ENCODE data around the gene SAG.

SAG gene

DNA sequence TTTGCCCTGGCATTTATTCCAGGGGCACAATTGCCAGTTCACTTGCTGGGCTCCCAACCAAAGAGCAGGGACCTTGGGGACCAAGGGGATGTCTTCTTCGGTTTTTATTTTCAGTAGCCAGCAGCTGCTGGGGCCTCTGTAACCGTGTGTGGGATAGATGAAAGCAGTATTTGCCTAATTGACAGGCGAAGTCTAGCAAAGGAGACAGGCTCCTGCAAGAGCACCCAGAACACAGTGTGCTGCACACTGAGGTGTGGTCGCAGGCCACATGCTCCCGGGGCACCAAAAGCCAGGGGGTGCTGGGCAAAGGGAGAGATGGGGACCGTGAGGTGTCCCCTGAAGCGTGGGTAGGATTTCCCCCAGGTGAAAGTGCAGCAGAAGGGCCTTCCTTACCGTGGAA is 5.3 kb downstream of the SAG start:
- H3K4me3 ChIP-seq (ENCODE audit: low read depth, low read length) = no peak overlapping the region
- H3K27ac ChIP-seq (ENCODE audit: low read depth, low read length) = no peak overlapping the region
- H3K4me1 ChIP-seq (ENCODE audit: control insufficient read depth, insufficient read depth, low read length, unreplicated experiment) = no peaks in the 10 kb centered on the region
- no peak overlapping the region for H2AFZ ChIP-seq (ENCODE audit: low read length, unreplicated experiment)
- no peaks in the 10 kb centered on the region for H3K36me3 ChIP-seq (ENCODE audit: insufficient read depth, low read length)
- peaks cover 18% of the 10 kb centered on the region for H3K27me3 ChIP-seq (ENCODE audit: insufficient read depth, low read length)
- H3K79me2 ChIP-seq (ENCODE audit: control insufficient read depth, insufficient read depth, low read length, unreplicated experiment) = no peaks in the 10 kb centered on the region

DNA sequence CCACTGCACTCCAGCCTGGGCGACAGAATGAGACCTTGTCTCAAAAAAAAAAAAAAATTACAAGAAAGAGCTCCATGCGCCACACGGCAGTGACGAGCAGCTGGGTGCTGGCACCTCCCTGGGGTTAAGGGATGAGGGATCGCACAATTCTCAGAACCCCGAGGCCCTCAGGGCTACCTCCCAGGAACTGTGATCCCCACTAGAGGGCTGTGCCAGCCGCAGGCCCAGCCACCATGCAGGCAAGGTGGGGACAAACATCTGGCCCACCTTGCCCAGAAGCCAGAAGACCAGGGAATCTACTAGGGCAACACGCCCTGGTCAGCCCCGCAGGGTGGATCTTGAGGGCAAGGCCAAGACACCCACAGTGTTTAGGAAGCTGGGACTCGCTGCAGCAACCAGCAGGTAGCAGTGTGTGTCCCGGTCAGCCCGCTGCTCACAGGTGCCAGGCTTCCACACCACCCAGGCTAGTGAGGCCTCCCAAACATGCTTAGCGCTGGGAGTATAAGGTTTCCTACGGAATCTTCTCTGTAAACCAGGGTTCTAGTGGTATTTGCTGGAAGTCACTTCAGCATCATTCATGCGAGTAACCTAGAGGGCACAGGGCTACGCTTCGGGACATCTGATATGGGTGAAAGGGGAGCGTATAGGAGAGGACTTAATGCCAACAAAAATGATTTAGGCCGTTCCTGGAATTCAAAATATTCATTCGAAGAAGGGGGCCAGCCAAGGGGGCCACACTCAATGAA is 6.7 kb downstream of the SAG start:
- Histone ChIP-seq H3K79me2 (ENCODE audit: control insufficient read depth, insufficient read depth, low read length, unreplicated experiment) (no peaks in the 10 kb centered on the region), H3K36me3 (ENCODE audit: insufficient read depth, low read length) (no peaks in the 10 kb centered on the region), H3K27me3 (ENCODE audit: insufficient read depth, low read length) (peaks cover 29% of the 10 kb centered on the region), H3K27ac (ENCODE audit: low read depth, low read length) (no peak overlapping the region), H3K4me3 (ENCODE audit: low read depth, low read length) (no peak overlapping the region), H3K4me1 (ENCODE audit: control insufficient read depth, insufficient read depth, low read length, unreplicated experiment) (no peaks in the 10 kb centered on the region), H2AFZ (ENCODE audit: low read length, unreplicated experiment) (no peak overlapping the region)

DNA sequence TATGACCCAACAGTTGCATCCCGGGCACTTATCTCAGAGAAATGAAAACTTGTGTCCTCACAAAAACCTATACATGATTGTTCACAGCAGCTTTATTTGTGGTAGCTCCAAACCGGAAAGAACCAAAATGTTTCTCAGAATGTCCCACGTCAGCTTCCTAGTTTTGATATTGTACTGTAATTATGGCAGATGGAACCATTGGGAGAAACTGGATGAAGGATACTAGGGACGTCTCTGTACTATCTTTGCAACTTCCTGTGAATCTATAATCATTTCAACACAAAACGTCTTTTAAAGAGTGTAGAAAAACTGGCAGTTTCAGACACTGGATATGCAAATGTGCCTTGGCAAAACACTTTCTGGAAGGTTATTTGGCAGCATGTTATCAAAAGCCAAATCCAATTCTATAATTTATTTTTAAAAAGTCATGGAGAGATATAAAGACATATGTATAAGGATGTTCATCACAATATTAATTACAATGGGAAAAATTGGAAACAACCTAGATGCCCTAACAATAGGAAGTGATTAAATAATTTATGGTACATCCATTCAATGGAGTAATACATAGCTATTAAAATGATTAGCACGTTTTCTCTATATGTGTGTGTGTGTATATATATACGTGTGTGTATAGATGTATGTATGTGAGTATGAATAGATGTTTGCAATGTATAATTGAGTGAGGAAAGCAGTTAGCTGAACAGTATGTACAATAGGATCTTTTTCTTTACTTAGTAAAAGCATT is 9.8 kb downstream of the SAG start:
- Histone ChIP-seq H3K27me3 (ENCODE audit: insufficient read depth, low read length) (peaks cover 47% of the 10 kb centered on the region), H3K27ac (ENCODE audit: low read depth, low read length) (no peak overlapping the region), H2AFZ (ENCODE audit: low read length, unreplicated experiment) (no peak overlapping the region), H3K4me3 (ENCODE audit: low read depth, low read length) (no peak overlapping the region), H3K4me1 (ENCODE audit: control insufficient read depth, insufficient read depth, low read length, unreplicated experiment) (no peaks in the 10 kb centered on the region), H3K79me2 (ENCODE audit: control insufficient read depth, insufficient read depth, low read length, unreplicated experiment) (no peaks in the 10 kb centered on the region), H3K36me3 (ENCODE audit: insufficient read depth, low read length) (no peaks in the 10 kb centered on the region)

- H3K27ac ChIP-seq (ENCODE audit: low read depth, low read length) = no peak overlapping the region
- no peaks in the 10 kb centered on the region for H3K79me2 ChIP-seq (ENCODE audit: control insufficient read depth, insufficient read depth, low read length, unreplicated experiment)
- no peak overlapping the region for H2AFZ ChIP-seq (ENCODE audit: low read length, unreplicated experiment)
- no peak overlapping the region for H3K4me3 ChIP-seq (ENCODE audit: low read depth, low read length)
- H3K27me3 ChIP-seq (ENCODE audit: insufficient read depth, low read length) = peaks cover 44% of the 10 kb centered on the region
- no peaks in the 10 kb centered on the region for H3K4me1 ChIP-seq (ENCODE audit: control insufficient read depth, insufficient read depth, low read length, unreplicated experiment)
- no peaks in the 10 kb centered on the region for H3K36me3 ChIP-seq (ENCODE audit: insufficient read depth, low read length)
Observed at GRCh38 chr2:233319256-233319655, 11.6 kb downstream of the SAG start.

DNA sequence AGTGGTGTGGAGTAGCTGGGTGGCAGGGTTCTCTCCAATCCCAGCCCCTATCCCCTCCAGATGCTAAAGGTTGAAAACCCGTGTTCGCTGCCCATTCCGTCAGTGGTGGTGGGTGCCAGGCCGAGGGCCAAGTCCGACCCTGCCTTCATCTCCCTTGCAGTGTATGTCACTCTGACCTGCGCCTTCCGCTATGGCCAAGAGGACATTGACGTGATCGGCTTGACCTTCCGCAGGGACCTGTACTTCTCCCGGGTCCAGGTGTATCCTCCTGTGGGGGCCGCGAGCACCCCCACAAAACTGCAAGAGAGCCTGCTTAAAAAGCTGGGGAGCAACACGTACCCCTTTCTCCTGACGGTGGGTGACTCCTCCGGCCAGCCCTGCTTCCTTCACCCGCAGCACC is 12.9 kb downstream of the SAG start:
- H3K36me3 ChIP-seq (ENCODE audit: insufficient read depth, low read length) = no peaks in the 10 kb centered on the region
- H3K4me1 ChIP-seq (ENCODE audit: control insufficient read depth, insufficient read depth, low read length, unreplicated experiment) = no peaks in the 10 kb centered on the region
- H3K27me3 ChIP-seq (ENCODE audit: insufficient read depth, low read length) = peaks cover 44% of the 10 kb centered on the region
- H3K79me2 ChIP-seq (ENCODE audit: control insufficient read depth, insufficient read depth, low read length, unreplicated experiment) = no peaks in the 10 kb centered on the region
- no peak overlapping the region for H3K4me3 ChIP-seq (ENCODE audit: low read depth, low read length)
- H2AFZ ChIP-seq (ENCODE audit: low read length, unreplicated experiment) = no peak overlapping the region
- no peak overlapping the region for H3K27ac ChIP-seq (ENCODE audit: low read depth, low read length)

DNA sequence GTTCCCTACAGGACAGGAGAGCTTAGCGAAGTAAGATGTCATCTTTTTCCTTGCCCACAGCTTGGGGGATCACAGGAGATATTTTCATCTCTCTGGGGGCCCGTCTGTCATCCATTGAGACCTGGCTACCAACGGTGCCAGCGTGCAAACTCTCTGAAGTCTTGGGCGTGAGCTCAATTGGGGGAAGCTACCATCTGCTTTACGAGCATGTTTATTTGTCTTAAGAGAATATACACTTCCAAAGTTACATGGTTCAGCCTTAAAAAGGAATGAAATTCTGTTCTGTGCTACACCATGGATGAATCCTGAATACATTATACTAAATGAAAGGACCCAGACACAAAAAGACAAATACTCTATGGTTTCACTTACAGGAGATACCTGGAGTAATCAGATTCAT is 13.6 kb downstream of the SAG start:
- Histone ChIP-seq H3K79me2 (ENCODE audit: control insufficient read depth, insufficient read depth, low read length, unreplicated experiment) (no peaks in the 10 kb centered on the region), H3K4me3 (ENCODE audit: low read depth, low read length) (no peak overlapping the region), H3K27me3 (ENCODE audit: insufficient read depth, low read length) (peaks cover 44% of the 10 kb centered on the region), H3K4me1 (ENCODE audit: control insufficient read depth, insufficient read depth, low read length, unreplicated experiment) (no peaks in the 10 kb centered on the region), H2AFZ (ENCODE audit: low read length, unreplicated experiment) (no peak overlapping the region), H3K27ac (ENCODE audit: low read depth, low read length) (no peak overlapping the region), H3K36me3 (ENCODE audit: insufficient read depth, low read length) (no peaks in the 10 kb centered on the region)

- H3K4me1 ChIP-seq (ENCODE audit: control insufficient read depth, insufficient read depth, low read length, unreplicated experiment) = no peaks in the 10 kb centered on the region
- no peaks in the 10 kb centered on the region for H3K79me2 ChIP-seq (ENCODE audit: control insufficient read depth, insufficient read depth, low read length, unreplicated experiment)
- H3K36me3 ChIP-seq (ENCODE audit: insufficient read depth, low read length) = no peaks in the 10 kb centered on the region
- peaks cover 38% of the 10 kb centered on the region for H3K27me3 ChIP-seq (ENCODE audit: insufficient read depth, low read length)
- H2AFZ ChIP-seq (ENCODE audit: low read length, unreplicated experiment) = no peak overlapping the region
- H3K4me3 ChIP-seq (ENCODE audit: low read depth, low read length) = no peak overlapping the region
- no peak overlapping the region for H3K27ac ChIP-seq (ENCODE audit: low read depth, low read length)
Observed at GRCh38 chr2:233323851-233324250, 16.2 kb downstream of the SAG start.

DNA sequence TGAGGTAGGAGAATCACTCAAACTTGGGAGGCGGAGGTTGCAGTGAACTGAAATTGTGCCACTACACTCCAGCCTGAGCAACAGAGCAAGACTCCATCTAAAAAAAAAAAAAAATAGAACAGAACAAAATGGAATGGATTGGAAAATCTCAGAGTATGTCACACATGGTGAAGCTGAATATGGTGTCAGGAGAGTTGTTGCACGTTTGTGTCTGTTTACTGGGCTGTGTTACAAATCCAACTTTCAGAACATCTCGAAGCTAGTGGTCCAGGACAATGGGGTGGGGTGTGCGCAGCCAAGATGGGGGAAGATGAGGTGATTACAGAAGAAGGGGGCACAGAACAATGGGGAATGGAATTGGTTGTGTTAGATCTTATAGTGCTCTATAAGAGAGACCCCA is 17.6 kb downstream of the SAG start:
- no peaks in the 10 kb centered on the region for H3K79me2 ChIP-seq (ENCODE audit: control insufficient read depth, insufficient read depth, low read length, unreplicated experiment)
- H3K36me3 ChIP-seq (ENCODE audit: insufficient read depth, low read length) = no peaks in the 10 kb centered on the region
- no peak overlapping the region for H3K4me3 ChIP-seq (ENCODE audit: low read depth, low read length)
- H3K4me1 ChIP-seq (ENCODE audit: control insufficient read depth, insufficient read depth, low read length, unreplicated experiment) = no peaks in the 10 kb centered on the region
- no peak overlapping the region for H3K27ac ChIP-seq (ENCODE audit: low read depth, low read length)
- peaks cover 24% of the 10 kb centered on the region for H3K27me3 ChIP-seq (ENCODE audit: insufficient read depth, low read length)
- H2AFZ ChIP-seq (ENCODE audit: low read length, unreplicated experiment) = no peak overlapping the region

DNA sequence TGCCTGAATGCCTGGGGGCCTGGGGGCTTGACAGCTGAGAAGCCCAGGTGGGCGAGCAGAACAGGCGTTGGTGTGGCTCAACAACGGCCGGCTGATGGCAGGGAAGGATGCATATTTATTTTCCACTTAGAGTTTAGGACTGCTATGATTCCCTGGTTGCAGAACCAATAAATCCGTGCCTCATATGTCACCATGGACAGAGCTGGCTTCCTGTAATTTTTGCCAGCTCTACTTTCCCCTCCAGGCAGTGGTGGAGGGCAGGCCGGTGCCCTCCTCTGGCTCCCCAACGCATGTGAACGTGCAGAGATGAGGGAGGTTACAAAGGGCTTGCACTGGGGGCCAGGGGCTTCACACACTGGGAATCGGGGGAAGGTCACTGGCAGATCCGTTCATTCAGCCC is 18.2 kb downstream of the SAG start:
- Histone ChIP-seq H3K4me3 (ENCODE audit: low read depth, low read length) (no peak overlapping the region), H3K27me3 (ENCODE audit: insufficient read depth, low read length) (peaks cover 19% of the 10 kb centered on the region), H3K36me3 (ENCODE audit: insufficient read depth, low read length) (no peaks in the 10 kb centered on the region), H3K27ac (ENCODE audit: low read depth, low read length) (no peak overlapping the region), H2AFZ (ENCODE audit: low read length, unreplicated experiment) (no peak overlapping the region), H3K4me1 (ENCODE audit: control insufficient read depth, insufficient read depth, low read length, unreplicated experiment) (no peaks in the 10 kb centered on the region), H3K79me2 (ENCODE audit: control insufficient read depth, insufficient read depth, low read length, unreplicated experiment) (no peaks in the 10 kb centered on the region)

DNA sequence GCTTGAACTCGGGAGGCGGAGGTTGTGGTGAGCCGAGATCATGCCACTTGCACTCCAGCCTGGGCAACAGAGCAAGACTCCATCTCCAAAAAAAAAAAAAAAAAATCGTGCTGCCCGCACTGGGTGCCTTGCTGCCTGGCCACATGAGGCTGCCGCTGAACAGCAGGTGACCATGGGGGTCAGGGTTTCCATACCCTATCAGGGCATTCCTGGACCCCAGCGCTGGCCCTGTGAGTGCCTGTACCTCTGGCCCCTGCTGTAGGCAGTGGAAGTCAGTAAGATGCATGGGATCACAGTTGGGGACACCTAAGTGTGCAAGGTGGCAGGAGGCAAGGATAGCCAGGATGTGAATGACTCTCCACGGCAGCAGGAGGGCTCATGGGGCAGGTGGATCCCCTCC is 18.9 kb downstream of the SAG start:
- peaks cover 12% of the 10 kb centered on the region for H3K27me3 ChIP-seq (ENCODE audit: insufficient read depth, low read length)
- no peak overlapping the region for H3K27ac ChIP-seq (ENCODE audit: low read depth, low read length)
- no peak overlapping the region for H3K4me3 ChIP-seq (ENCODE audit: low read depth, low read length)
- H3K79me2 ChIP-seq (ENCODE audit: control insufficient read depth, insufficient read depth, low read length, unreplicated experiment) = no peaks in the 10 kb centered on the region
- H2AFZ ChIP-seq (ENCODE audit: low read length, unreplicated experiment) = no peak overlapping the region
- no peaks in the 10 kb centered on the region for H3K36me3 ChIP-seq (ENCODE audit: insufficient read depth, low read length)
- no peaks in the 10 kb centered on the region for H3K4me1 ChIP-seq (ENCODE audit: control insufficient read depth, insufficient read depth, low read length, unreplicated experiment)

- Histone ChIP-seq H2AFZ (ENCODE audit: low read length, unreplicated experiment) (no peak overlapping the region), H3K27ac (ENCODE audit: low read depth, low read length) (no peak overlapping the region)
Observed at GRCh38 chr2:233328922-233329321, 21.3 kb downstream of the SAG start.

More at GRCh38 chr2:233328922-233329321, 21.3 kb downstream of the SAG start:
- Histone ChIP-seq H3K36me3 (ENCODE audit: insufficient read depth, low read length) (no peaks in the 10 kb centered on the region), H3K4me3 (ENCODE audit: low read depth, low read length) (no peak overlapping the region), H3K27me3 (ENCODE audit: insufficient read depth, low read length) (peaks cover 10% of the 10 kb centered on the region; the same call in 1 of the 2 replicates), H3K79me2 (ENCODE audit: control insufficient read depth, insufficient read depth, low read length, unreplicated experiment) (no peaks in the 10 kb centered on the region), H3K4me1 (ENCODE audit: control insufficient read depth, insufficient read depth, low read length, unreplicated experiment) (no peaks in the 10 kb centered on the region)

Data from ACC112 (cell line).